Measurements from ENCODE around the gene OSBPL5.

OSBPL5 gene

DNA sequence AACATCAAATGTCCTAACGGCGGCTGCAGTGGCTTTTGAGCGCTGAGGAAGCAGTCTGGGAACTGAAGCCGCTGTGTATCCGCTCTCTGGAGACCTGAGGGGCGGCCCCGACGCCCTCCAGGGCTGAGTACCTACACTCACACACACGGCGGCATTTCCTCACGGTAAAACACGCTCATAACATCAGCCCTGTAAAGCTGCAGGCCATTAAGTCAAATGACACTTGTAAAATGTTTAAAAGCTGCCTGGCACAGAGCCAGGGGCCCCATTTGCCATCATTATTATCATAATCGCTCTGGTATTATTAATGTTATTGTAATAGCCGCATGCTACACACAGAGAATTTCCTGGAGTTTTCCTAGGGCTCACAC is 113.0 kb downstream of the OSBPL5 start:
- Histone ChIP-seq H3K79me2 (ENCODE audit: insufficient read depth, low read length) (peaks cover 81% of the 10 kb centered on the region), H3K36me3 (ENCODE audit: insufficient read depth, low read length) (no peaks in the 10 kb centered on the region), H2AFZ (ENCODE audit: low read length) (no peak overlapping the region), H3K9me2 (replicated peaks; ENCODE audit: low read depth, low read length) (no peaks in the 10 kb centered on the region), H4K20me1 (ENCODE audit: insufficient read depth, low read length, poor library complexity, severe bottlenecking) (peaks cover 14% of the 10 kb centered on the region), H3K4me3 (ENCODE audit: low read length, poor library complexity, severe bottlenecking) (peak overlapping the region; percentile 42), H3K4me2 (ENCODE audit: low read depth, low read length, poor library complexity, severe bottlenecking) (peak overlapping the region; percentile 74), H3K9ac (ENCODE audit: low read depth, low read length, poor library complexity, severe bottlenecking) (no peak overlapping the region), H3K9me3 (ENCODE audit: insufficient read depth, low read depth, low read length) (no peaks in the 10 kb centered on the region), H3F3A (ENCODE audit: low read depth) (no peaks in the 10 kb centered on the region), H3K4me1 (ENCODE audit: insufficient read depth, low read length, poor library complexity, severe bottlenecking) (peaks cover 29% of the 10 kb centered on the region), H3K27me3 (ENCODE audit: insufficient read depth, low read length, poor library complexity, severe bottlenecking) (no peaks in the 10 kb centered on the region)
- no peak for TF ChIP-seq EZH2phosphoT487 (IDR thresholded peaks at IDR 0.05; ENCODE audit: borderline replicate concordance)
- TF ChIP-seq CTCF (conservative IDR thresholded peaks at IDR 0.05; ENCODE audit: low read length): no peak

DNA sequence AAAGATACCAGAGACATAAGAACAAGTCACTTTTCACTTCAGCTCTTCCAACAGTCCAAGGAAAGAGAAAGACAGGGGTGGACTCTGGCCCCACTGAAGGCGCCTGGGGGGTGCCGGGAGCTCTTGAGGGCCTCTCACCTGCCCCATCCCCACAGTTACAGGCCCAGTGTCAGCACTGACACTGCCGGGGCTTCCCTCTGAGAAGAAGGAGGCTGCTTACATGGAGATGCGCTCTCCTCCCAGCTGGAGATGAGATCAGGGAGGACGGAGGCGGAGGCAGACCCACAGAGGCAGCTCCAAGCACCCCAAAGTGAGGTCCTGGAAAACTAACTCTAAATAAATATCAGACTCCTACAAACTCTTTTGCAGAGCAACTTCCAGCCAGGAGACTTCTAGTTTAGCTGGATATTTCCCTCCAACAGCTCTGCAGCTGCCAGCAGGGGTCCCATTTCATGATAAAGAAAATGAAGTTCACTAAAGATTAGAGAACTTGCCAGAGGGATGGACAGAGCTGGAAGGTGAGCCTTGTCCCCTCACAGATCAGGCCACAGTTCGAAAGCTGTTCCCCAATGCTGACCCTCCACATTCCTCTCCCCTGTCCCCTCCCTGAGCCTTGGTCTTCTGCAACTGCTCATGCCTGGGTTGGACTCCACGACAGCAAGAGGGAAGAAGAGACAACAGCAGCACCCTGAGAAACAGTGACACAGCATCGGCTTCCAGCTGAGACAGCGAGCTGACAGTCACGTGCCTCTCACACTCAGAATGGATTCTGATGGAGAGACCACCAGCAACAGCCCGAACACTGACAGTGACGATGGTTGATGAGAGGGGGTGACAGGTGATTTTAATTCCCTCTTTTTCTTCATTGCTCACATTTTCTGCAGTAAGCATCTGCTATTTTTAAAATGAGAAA is 113.7 kb downstream of the OSBPL5 start:
- Histone ChIP-seq H3K4me3 (ENCODE audit: low read length, poor library complexity, severe bottlenecking) (peak overlapping the region; percentile 42), H3K9ac (ENCODE audit: low read depth, low read length, poor library complexity, severe bottlenecking) (peak overlapping the region; percentile 37), H3K9me2 (replicated peaks; ENCODE audit: low read depth, low read length) (no peaks in the 10 kb centered on the region)

DNA sequence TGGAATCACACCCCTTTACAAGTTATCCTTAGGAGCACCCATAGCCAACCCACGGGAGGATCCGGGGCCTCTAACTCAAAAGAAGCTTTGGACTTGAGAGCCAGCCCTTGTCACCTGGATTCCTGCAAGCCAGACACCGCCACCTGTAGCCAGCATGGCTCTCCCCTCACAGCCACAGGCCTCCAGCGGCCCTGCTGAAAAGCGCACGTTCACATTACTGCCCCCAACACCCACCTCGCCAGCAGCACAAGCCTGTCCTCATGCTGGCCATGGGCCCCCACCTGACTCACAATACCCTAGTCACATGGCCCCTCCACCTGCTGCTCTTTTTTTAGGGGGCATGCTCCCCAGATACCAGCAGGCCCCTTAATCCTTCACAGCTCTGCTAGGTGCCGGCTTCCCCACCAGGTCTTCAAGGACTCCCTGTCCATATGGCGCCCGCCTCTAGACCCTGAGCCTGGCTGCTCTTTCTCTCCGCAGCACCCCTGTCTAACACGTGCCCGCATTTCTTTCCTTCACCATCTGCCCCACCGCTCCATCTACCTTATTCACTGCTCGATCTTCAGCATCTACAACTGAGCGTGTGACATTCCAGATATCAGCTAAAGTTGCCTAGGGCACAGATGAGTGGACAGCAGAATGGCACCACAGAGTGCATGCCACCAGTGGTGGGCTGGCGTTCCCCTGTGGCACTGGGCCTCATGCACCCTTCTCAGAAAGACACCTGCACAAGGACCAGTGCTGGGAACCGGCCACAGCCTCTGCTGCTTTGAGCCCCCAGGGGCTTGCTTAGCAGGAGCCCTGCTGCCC is 114.5 kb downstream of the OSBPL5 start:
- H4K20me1 ChIP-seq (ENCODE audit: insufficient read depth, low read length, poor library complexity, severe bottlenecking): peaks cover 10% of the 10 kb centered on the region
- H3F3A ChIP-seq (ENCODE audit: low read depth): no peaks in the 10 kb centered on the region
- peak overlapping the region; percentile 74 for H3K4me2 ChIP-seq (ENCODE audit: low read depth, low read length, poor library complexity, severe bottlenecking)
- H3K27me3 ChIP-seq (ENCODE audit: insufficient read depth, low read length, poor library complexity, severe bottlenecking): no peaks in the 10 kb centered on the region
- TF ChIP-seq CTCF (conservative IDR thresholded peaks at IDR 0.05; ENCODE audit: low read length) (no peak), EZH2phosphoT487 (IDR thresholded peaks at IDR 0.05; ENCODE audit: borderline replicate concordance) (no peak)
- no peaks in the 10 kb centered on the region for H3K36me3 ChIP-seq (ENCODE audit: insufficient read depth, low read length)
- peaks cover 21% of the 10 kb centered on the region for H3K4me1 ChIP-seq (ENCODE audit: insufficient read depth, low read length, poor library complexity, severe bottlenecking)
- peak overlapping the region; percentile 37 for H3K9ac ChIP-seq (ENCODE audit: low read depth, low read length, poor library complexity, severe bottlenecking)
- no peak overlapping the region for H2AFZ ChIP-seq (ENCODE audit: low read length)
- H3K4me3 ChIP-seq (ENCODE audit: low read length, poor library complexity, severe bottlenecking): no peak overlapping the region
- peaks cover 72% of the 10 kb centered on the region for H3K79me2 ChIP-seq (ENCODE audit: insufficient read depth, low read length)
- H3K9me2 ChIP-seq (replicated peaks; ENCODE audit: low read depth, low read length): no peaks in the 10 kb centered on the region
- no peaks in the 10 kb centered on the region for H3K9me3 ChIP-seq (ENCODE audit: insufficient read depth, low read depth, low read length)

More for the DNA sequence above, 113.7 kb downstream of the OSBPL5 start:
- Histone ChIP-seq H3K36me3 (ENCODE audit: insufficient read depth, low read length) (no peaks in the 10 kb centered on the region), H3K27me3 (ENCODE audit: insufficient read depth, low read length, poor library complexity, severe bottlenecking) (no peaks in the 10 kb centered on the region), H4K20me1 (ENCODE audit: insufficient read depth, low read length, poor library complexity, severe bottlenecking) (peaks cover 12% of the 10 kb centered on the region), H3F3A (ENCODE audit: low read depth) (no peaks in the 10 kb centered on the region), H3K4me1 (ENCODE audit: insufficient read depth, low read length, poor library complexity, severe bottlenecking) (peaks cover 29% of the 10 kb centered on the region), H2AFZ (ENCODE audit: low read length) (no peak overlapping the region), H3K9me3 (ENCODE audit: insufficient read depth, low read depth, low read length) (no peaks in the 10 kb centered on the region), H3K79me2 (ENCODE audit: insufficient read depth, low read length) (peaks cover 79% of the 10 kb centered on the region), H3K4me2 (ENCODE audit: low read depth, low read length, poor library complexity, severe bottlenecking) (peak overlapping the region; percentile 74)
- TF ChIP-seq CTCF (conservative IDR thresholded peaks at IDR 0.05; ENCODE audit: low read length) (peak; percentile 27; the same call in 1 of the 2 replicates), EZH2phosphoT487 (IDR thresholded peaks at IDR 0.05; ENCODE audit: borderline replicate concordance) (no peak)

Measured in Loucy (cell line).